Kidney (tissue), 14 donors: ENCODE results near the gene UST. TPM values are rescaled to one million over a fixed set of nuclear protein-coding genes. Genes with fewer than 3 reads are reported as not detected.
"Not testable (repeated sequence)": the region's sequence is repeated elsewhere in the genome, so short reads cannot be mapped to it uniquely, and the experiment has no call there.

Experiments
- DNase-seq, 5 donors: peaks; one replicate each; pipeline ENCODE4 v3.0.0-alpha.2; 2013 to 2020
- FAIRE-seq: peaks from 2 replicates; lab custom pipeline; 2012; peaks lifted over from hg19 to GRCh38; lab: Jason Lieb, UNC
- H3K27ac ChIP-seq, 2 donors: one replicate each; pipeline ENCODE4 v1.7.0; 2013; ENCODE audit warnings: low read depth in 2 of 2, low read length in 2 of 2, inconsistent platforms in 1 of 2
- H3K27me3 ChIP-seq: one replicate; pipeline ENCODE4 v1.7.1; 2013; ENCODE audit warnings: low read length, inconsistent platforms; ENCODE audit not compliant: control insufficient read depth, insufficient read depth
- H3K36me3 ChIP-seq, 3 donors: one replicate each; pipeline versions ENCODE4 v1.7.0 to v1.7.1; 2013; ENCODE audit warnings: low read length in 3 of 3, control low read depth in 1 of 3, inconsistent platforms in 1 of 3; ENCODE audit not compliant: insufficient read depth in 3 of 3, control insufficient read depth in 2 of 3
- H3K4me1 ChIP-seq, 3 donors: one replicate each; pipeline versions ENCODE4 v1.7.0 to v1.7.1; 2013; ENCODE audit warnings: low read length in 3 of 3, inconsistent platforms in 1 of 3, low read depth in 1 of 3; ENCODE audit not compliant: control insufficient read depth in 2 of 3, insufficient read depth in 2 of 3
- H3K4me3 ChIP-seq, 3 donors: one replicate each; pipeline versions ENCODE4 v1.7.0 to v1.8.1; 2013; ENCODE audit warnings: low read length in 3 of 3, control low read depth in 1 of 3, inconsistent platforms in 1 of 3
- H3K9ac ChIP-seq, 3 donors: one replicate each; pipeline versions ENCODE4 v1.7.0 to v1.7.1; 2013; ENCODE audit warnings: low read length in 3 of 3, control low read depth in 1 of 3, inconsistent platforms in 1 of 3
- H3K9me3 ChIP-seq, 3 donors: one replicate each; pipeline versions ENCODE4 v1.7.0 to v1.7.1; 2013; ENCODE audit warnings: low read length in 3 of 3, control low read depth in 1 of 3, inconsistent platforms in 1 of 3; ENCODE audit not compliant: control insufficient read depth in 2 of 3, insufficient read depth in 1 of 3
- CTCF ChIP-seq: IDR thresholded peaks from 3 replicates; pipeline ENCODE4 v1.5.1; 2012; ENCODE audit warnings: mild to moderate bottlenecking, moderate library complexity, borderline replicate concordance; ENCODE audit not compliant: insufficient read depth; ENCODE audit errors: extremely low read depth
- intact Hi-C: fragments of 100-400 bp; cut with DNase I; formaldehyde crosslinking; loops from one replicate; pipeline ENCODE4 v1.11.1; 2022
- polyA plus RNA-seq: library from polyadenylated mRNA; stranded (reverse); fragments of 350-450 nt; fragmentation: Illumina TruSeq; extraction: RNeasy Lipid Tissue Mini Kit (QIAGEN cat#74804); gene quantifications from one replicate; pipeline ENCODE4 v1.2.3, GENCODE V29; 2014; ENCODE audit warnings: low read depth, low replicate concordance; ENCODE audit not compliant: insufficient read depth
- total RNA-seq: library from RNA; stranded (reverse); fragmentation: NEBNext Ultra II Directional; extraction: Animal tissue kit (Norgen Biotek cat#: 25700); gene quantifications from one replicate; pipeline ENCODE4 v1.2.1, GENCODE V29; 2021
- donor health status: control.
- donor health status: control.
- donor health status: control.
- donor health status: control.
- donor health status: control.
- donor health status: DM: yes; HTN: yes; CAD: no.
- donor health status: Normal renal cell carcinoma (clear cell type).

UST gene
- total and polyA plus RNA-seq, 2 donors from 2014 or later, result 3.2 to 4.2 TPM

- Histone ChIP-seq H3K27me3 (no peaks in the 10 kb centered on the region), H3K27ac (no peak overlapping the region), H3K9me3 (no peaks in the 10 kb centered on the region), H3K36me3 (no peaks in the 10 kb centered on the region), H3K4me1 (no peaks in the 10 kb centered on the region), H3K9ac (no peak overlapping the region), H3K4me3 (no peak overlapping the region)
- TF ChIP-seq CTCF, result no peak
- intact Hi-C loops, result no loop called here
- DNase-seq, result peak in 2 of 5 donors; percentile 20 to 22
- FAIRE-seq, result no peak
Measured at GRCh38 chr6:148874698-148875293, 128.0 kb downstream of the UST start.

- no peak for TF ChIP-seq CTCF
- Histone ChIP-seq H3K27me3 (no peaks in the 10 kb centered on the region), H3K4me1 (no peaks in the 10 kb centered on the region), H3K9ac (no peak overlapping the region), H3K4me3 (no peak overlapping the region), H3K27ac (no peak overlapping the region), H3K9me3 (no peaks in the 10 kb centered on the region), H3K36me3 (no peaks in the 10 kb centered on the region)
- intact Hi-C loops, result no loop called here
- DNase-seq (no peak), FAIRE-seq (no peak)
Measured at GRCh38 chr6:148878683-148879082, 131.9 kb downstream of the UST start.

GRCh38 chr6:148880742-148881141 lies 133.9 kb downstream of the UST start:
- DNase-seq, H3K9ac ChIP-seq, H3K27me3 ChIP-seq, H3K4me1 ChIP-seq, H3K27ac ChIP-seq, FAIRE-seq, intact Hi-C loops, H3K36me3 ChIP-seq, H3K4me3 ChIP-seq, H3K9me3 ChIP-seq: not testable (repeated sequence)

- Histone ChIP-seq H3K4me3 (no peak overlapping the region), H3K27ac (no peak overlapping the region), H3K4me1 (no peaks in the 10 kb centered on the region), H3K9me3 (no peaks in the 10 kb centered on the region), H3K9ac (no peak overlapping the region), H3K36me3 (no peaks in the 10 kb centered on the region), H3K27me3 (no peaks in the 10 kb centered on the region)
- FAIRE-seq (no peak), DNase-seq (no peak)
- intact Hi-C loops, result no loop called here
- no peak for TF ChIP-seq CTCF
Measured at GRCh38 chr6:148881593-148882311, 134.9 kb downstream of the UST start.
